ENCODE data around the gene UST. TPM values are rescaled to one million over a fixed set of nuclear protein-coding genes. Genes with fewer than 3 reads are reported as not detected.

UST gene
- total RNA-seq, 1 experiment from 2014 or later, result 10.0 TPM

DNA sequence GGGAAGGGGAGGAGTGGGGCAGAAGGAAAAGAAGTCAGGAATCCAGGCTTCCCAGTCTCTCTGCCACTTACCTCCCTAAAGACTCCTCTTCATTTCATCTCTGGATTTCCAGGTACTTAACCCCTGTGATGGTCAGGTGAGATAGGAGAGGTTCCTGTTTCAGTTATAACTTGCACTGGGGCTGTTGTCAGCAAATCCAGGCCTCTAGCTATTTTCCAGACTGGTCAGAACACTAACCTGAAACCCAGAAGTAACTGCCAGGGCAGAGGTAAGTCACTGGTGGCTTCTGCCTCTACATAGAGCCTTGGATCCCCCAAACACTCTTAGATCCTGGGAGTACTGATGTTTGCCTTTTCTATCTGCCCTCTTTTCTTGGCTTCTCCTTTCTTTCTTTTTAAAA is 337.2 kb downstream of the UST start:
- H3K4me3 Mint-ChIP-seq (ENCODE audit: unreplicated experiment), result no peak overlapping the region
- CTCF ChIA-PET, result interaction anchor here (0.6 to 4.5 kb wide), 4 partner anchors 10 to 1406 kb away, joined by 3 to 50 read pairs (median 7); no protein-coding TSS in a partner anchor

GRCh38 chr6:149084808-149085556 is 338.2 kb downstream of the UST start:
- peaks cover 6% of the 10 kb centered on the region for H3K36me3 Mint-ChIP-seq (ENCODE audit: insufficient read depth, unreplicated experiment)
- no TSS peak for BruUV-seq (replicated peaks)
- H3K27ac Mint-ChIP-seq (ENCODE audit: low read depth, unreplicated experiment), result no peak overlapping the region
- H3K9me3 Mint-ChIP-seq (ENCODE audit: unreplicated experiment), result no peaks in the 10 kb centered on the region
- POLR2A ChIA-PET, result interaction anchor here (0.6 to 1.2 kb wide), 6 partner anchors 9 to 250 kb away, joined by 3 to 5 read pairs (median 3); no protein-coding TSS in a partner anchor
- no peak overlapping the region for H3K4me3 Mint-ChIP-seq (ENCODE audit: unreplicated experiment)
- no peak for TF ChIP-seq CTCF (IDR thresholded peaks at IDR 0.05; ENCODE audit: unreplicated experiment)
- intact Hi-C loops (cut with micrococcal nuclease), result loop anchor here (5.0 kb wide), 2 partner anchors 232 to 508 kb away; partner anchors contain the start of gene TAB2
- peaks cover 8% of the 10 kb centered on the region for H3K4me1 Mint-ChIP-seq (ENCODE audit: insufficient read depth, unreplicated experiment)
- no peaks in the 10 kb centered on the region for H3K27me3 Mint-ChIP-seq (ENCODE audit: insufficient read depth, unreplicated experiment)
- CTCF ChIA-PET, result interaction anchor here (0.5 to 4.5 kb wide), 7 partner anchors 9 to 1405 kb away, joined by 3 to 50 read pairs (median 4); no protein-coding TSS in a partner anchor
- DNase-seq (ENCODE audit: unreplicated experiment), result no peak

More for the DNA sequence above, 337.2 kb downstream of the UST start:
- Mint-ChIP-seq H3K4me1 (ENCODE audit: insufficient read depth, unreplicated experiment) (peaks cover 11% of the 10 kb centered on the region), H3K9me3 (ENCODE audit: unreplicated experiment) (no peaks in the 10 kb centered on the region), H3K27ac (ENCODE audit: low read depth, unreplicated experiment) (no peak overlapping the region), H3K27me3 (ENCODE audit: insufficient read depth, unreplicated experiment) (no peaks in the 10 kb centered on the region), H3K36me3 (ENCODE audit: insufficient read depth, unreplicated experiment) (peaks cover 6% of the 10 kb centered on the region)
- TF ChIP-seq CTCF (IDR thresholded peaks at IDR 0.05; ENCODE audit: unreplicated experiment), result no peak
- POLR2A ChIA-PET, result interaction anchor here (0.7 to 0.8 kb wide), 3 partner anchors 232 to 309 kb away, joined by 3 to 4 read pairs (median 3); no protein-coding TSS in a partner anchor
- intact Hi-C loops (cut with micrococcal nuclease), result loop anchor here (5.0 kb wide), 2 partner anchors 233 to 507 kb away; partner anchors contain the start of gene TAB2
- no peak for DNase-seq (ENCODE audit: unreplicated experiment)
- no TSS peak for BruUV-seq (replicated peaks)

DNA sequence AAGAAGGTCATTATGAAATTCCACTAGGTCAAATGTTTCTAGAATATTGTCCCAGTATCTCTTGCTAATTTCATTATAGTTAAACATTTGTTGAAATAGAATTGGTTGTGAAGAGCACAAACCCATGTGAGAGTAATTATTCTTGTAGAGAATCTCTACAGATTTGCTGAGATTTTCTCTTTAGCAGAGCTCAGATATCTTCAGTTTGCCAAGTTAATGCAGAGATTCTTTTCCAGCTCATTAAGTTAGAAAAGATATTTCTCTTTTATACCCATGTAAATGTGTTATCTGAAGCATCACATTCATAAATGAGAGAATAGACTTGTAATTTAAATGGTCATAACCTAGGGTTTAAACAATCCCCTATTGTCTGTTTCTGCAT is 338.7 kb downstream of the UST start:
- no peak for TF ChIP-seq CTCF (IDR thresholded peaks at IDR 0.05; ENCODE audit: unreplicated experiment)
- Mint-ChIP-seq H3K4me3 (ENCODE audit: unreplicated experiment) (no peak overlapping the region), H3K9me3 (ENCODE audit: unreplicated experiment) (no peaks in the 10 kb centered on the region), H3K27ac (ENCODE audit: low read depth, unreplicated experiment) (no peak overlapping the region), H3K27me3 (ENCODE audit: insufficient read depth, unreplicated experiment) (no peaks in the 10 kb centered on the region), H3K36me3 (ENCODE audit: insufficient read depth, unreplicated experiment) (peaks cover 6% of the 10 kb centered on the region), H3K4me1 (ENCODE audit: insufficient read depth, unreplicated experiment) (peaks cover 2% of the 10 kb centered on the region)
- ChIA-PET CTCF (interaction anchor here (0.9 to 4.5 kb wide), 4 partner anchors 8 to 432 kb away, joined by 3 to 50 read pairs (median 8); no protein-coding TSS in a partner anchor), POLR2A (interaction anchor here (0.6 to 1.2 kb wide), 4 partner anchors 52 to 249 kb away, joined by 3 to 5 read pairs (median 3); no protein-coding TSS in a partner anchor)
- intact Hi-C loops (cut with micrococcal nuclease), result no loop called here
- no peak for DNase-seq (ENCODE audit: unreplicated experiment)
- BruUV-seq (replicated peaks), result no TSS peak

GRCh38 chr6:149086363-149086762 is 339.5 kb downstream of the UST start:
- H3K9me3 Mint-ChIP-seq (ENCODE audit: unreplicated experiment), result no peaks in the 10 kb centered on the region
- H3K4me3 Mint-ChIP-seq (ENCODE audit: unreplicated experiment), result no peak overlapping the region
- ChIA-PET CTCF (interaction anchor here (0.6 to 4.2 kb wide), 3 partner anchors 31 to 346 kb away, joined by 3 to 49 read pairs (median 3); no protein-coding TSS in a partner anchor), POLR2A (interaction anchor here (0.6 to 0.7 kb wide), 2 partner anchors 207 to 340 kb away, joined by 3 read pairs; no protein-coding TSS in a partner anchor)
- BruUV-seq (replicated peaks), result no TSS peak
- no peaks in the 10 kb centered on the region for H3K27me3 Mint-ChIP-seq (ENCODE audit: insufficient read depth, unreplicated experiment)
- no peaks in the 10 kb centered on the region for H3K4me1 Mint-ChIP-seq (ENCODE audit: insufficient read depth, unreplicated experiment)
- TF ChIP-seq CTCF (IDR thresholded peaks at IDR 0.05; ENCODE audit: unreplicated experiment), result no peak
- H3K36me3 Mint-ChIP-seq (ENCODE audit: insufficient read depth, unreplicated experiment), result peaks cover 6% of the 10 kb centered on the region
- DNase-seq (ENCODE audit: unreplicated experiment), result no peak
- intact Hi-C loops (cut with micrococcal nuclease), result no loop called here
- H3K27ac Mint-ChIP-seq (ENCODE audit: low read depth, unreplicated experiment), result no peak overlapping the region

Measured in MCF 10A (cell line).